K562 (cell line): Measurements from ENCODE around the gene KIFC3. TPM values are rescaled to one million over a fixed set of nuclear protein-coding genes. Genes with fewer than 3 reads are reported as not detected.

Experiments used
- ATAC-seq: fragments of 200-7000 bp; cut with Tn5 transposase; 3 replicates; pipeline ENCODE4 v1.9.1; 2020; ENCODE audit warnings: moderate library complexity
- BruUV-seq: library from RNA; stranded (reverse); fragments of 400-500 nt; replicated peaks from 2 replicates; lab custom pipeline; 2021; lab: Mats Ljungman, UMichigan
- CTCF ChIA-PET: fragments of 300-600 bp; formaldehyde crosslinking; extraction: SDS; loops from one replicate; lab custom pipeline; 2021; ENCODE audit warnings: low intra/inter-chr PET ratio; lab: Yijun Ruan, JAX
- POLR2A ChIA-PET: fragments of 300-600, 350-650 bp; sonication (Branson Sonifier 250); formaldehyde crosslinking; extraction: SDS; loops from one replicate; lab custom pipeline; 2021; ENCODE audit warnings: antibody characterized with exemption, inconsistent platforms; lab: Yijun Ruan, JAX
- DNase-seq, 4 experiments: peaks; one replicate each; pipeline versions ENCODE4 v3.0.0 to v3.0.0-alpha.2; 2011 to 2018; ENCODE audit warnings: low spot score in 3 of 4, mixed read lengths in 3 of 4; ENCODE audit errors: extremely low read depth in 1 of 4
- FAIRE-seq: peaks from 2 replicates; lab custom pipeline; 2011; peaks lifted over from hg19 to GRCh38; lab: Jason Lieb, UNC
- H2AFZ ChIP-seq: 2 replicates; pipeline ENCODE4 v1.6.0; 2011; ENCODE audit warnings: low read depth, low read length, control low read depth, inconsistent platforms
- H3K27ac ChIP-seq: fragments of 200-600 bp; 3 replicates; pipeline ENCODE4 v1.8.0; 2011; ENCODE audit warnings: low read depth, mild to moderate bottlenecking, control low read depth, inconsistent platforms, low read length, moderate library complexity, mixed read lengths; ENCODE audit errors: extremely low read depth
- H3K27me3 ChIP-seq, 2 experiments: fragments of 300-600 bp in 1 of 2; 2 replicates in 1 of 2; 3 replicates in 1 of 2; pipeline versions ENCODE4 v1.6.0 to v1.8.0; 2011; ENCODE audit warnings: inconsistent platforms in 2 of 2, low read length in 2 of 2, mild to moderate bottlenecking in 1 of 2, mixed read lengths in 1 of 2, moderate library complexity in 1 of 2; ENCODE audit not compliant: control insufficient read depth in 2 of 2, insufficient read depth in 2 of 2
- H3K36me3 ChIP-seq: fragments of 300-600 bp; 3 replicates; pipeline ENCODE4 v1.8.0; 2011; ENCODE audit warnings: mild to moderate bottlenecking, low read length, inconsistent platforms; ENCODE audit not compliant: control insufficient read depth, insufficient read depth
- H3K4me1 ChIP-seq, 2 experiments: fragments of 200-600 bp in 1 of 2; replicated peaks in 1 of 2; 2 replicates in 1 of 2; 3 replicates in 1 of 2; pipeline versions ENCODE4 v1.5.1 to v1.8.0; 2011; ENCODE audit warnings: inconsistent platforms in 2 of 2, low read length in 2 of 2, mild to moderate bottlenecking in 1 of 2, mixed read lengths in 1 of 2, moderate library complexity in 1 of 2; ENCODE audit not compliant: control insufficient read depth in 2 of 2, insufficient read depth in 2 of 2
- H3K4me2 ChIP-seq: 2 replicates; pipeline ENCODE4 v1.6.1; 2011; ENCODE audit warnings: low read length, control low read depth, inconsistent platforms, mixed read lengths; ENCODE audit not compliant: insufficient read depth
- H3K4me3 ChIP-seq: fragments of 200-600 bp; sonication (generic), shearing (Covaris generic); 2 replicates; pipeline ENCODE4 v1.5.1; 2016; ENCODE audit warnings: control low read depth, inconsistent platforms
- H3K79me2 ChIP-seq: fragments of 200-600 bp; 3 replicates; pipeline ENCODE4 v1.8.0; 2011; ENCODE audit warnings: low read length, inconsistent platforms; ENCODE audit not compliant: control insufficient read depth, insufficient read depth
- H3K9ac ChIP-seq, 2 experiments: 2 replicates each; pipeline versions ENCODE4 v1.6.0 to v1.6.1; 2011; ENCODE audit warnings: low read depth in 2 of 2, low read length in 2 of 2, control low read depth in 1 of 2, inconsistent platforms in 1 of 2, mild to moderate bottlenecking in 1 of 2, mixed read lengths in 1 of 2; ENCODE audit not compliant: insufficient read depth in 1 of 2
- H3K9me1 ChIP-seq: one replicate; pipeline ENCODE4 v1.6.0; 2011; ENCODE audit warnings: inconsistent platforms, mild to moderate bottlenecking, low read length, moderate library complexity; ENCODE audit not compliant: control insufficient read depth, insufficient read depth
- H3K9me3 ChIP-seq: replicated peaks from 2 replicates; pipeline ENCODE4 v1.5.1; 2011; ENCODE audit warnings: low read depth, low read length, inconsistent platforms; ENCODE audit not compliant: control insufficient read depth, insufficient read depth
- H4K20me1 ChIP-seq: replicated peaks from 2 replicates; pipeline ENCODE4 v1.6.1; 2011; ENCODE audit warnings: low read length, inconsistent platforms, mixed read lengths; ENCODE audit not compliant: control insufficient read depth, insufficient read depth
- CBFB ChIP-seq: sonication (generic); formaldehyde crosslinking; IDR thresholded peaks from 2 replicates; pipeline ENCODE4 v1.4.0; 2020; ENCODE audit warnings: mild to moderate bottlenecking, missing genetic modification reagents
- LARP7 ChIP-seq: fragments of 450-650 bp; IDR thresholded peaks from 2 replicates; pipeline ENCODE4 v1.6.1; 2016
- POLR2A ChIP-seq: fragments of 450-650 bp; conservative IDR thresholded peaks from 2 replicates; pipeline ENCODE4 v1.6.1; 2016
- POLR2G ChIP-seq: fragments of 200-400 bp; formaldehyde crosslinking; IDR thresholded peaks from 2 replicates; pipeline ENCODE4 v1.6.1; 2017; ENCODE audit warnings: low read depth, mild to moderate bottlenecking, antibody characterized with exemption, low read length, moderate library complexity
- RBFOX2 ChIP-seq: fragments of 200-400 bp; formaldehyde crosslinking; IDR thresholded peaks from 2 replicates; pipeline ENCODE4 v1.6.1; 2017; ENCODE audit warnings: low read depth, mild to moderate bottlenecking, low read length, moderate library complexity
- RCOR1 ChIP-seq, 2 experiments: IDR thresholded peaks; 2 replicates each; pipeline ENCODE4 v1.6.1; 2012; ENCODE audit warnings: low read depth in 2 of 2, low read length in 2 of 2, borderline replicate concordance in 1 of 2, improper control_type of control experiment in 1 of 2
- ZFP36 ChIP-seq: fragments of 150-350 bp; IDR thresholded peaks from 2 replicates; pipeline ENCODE4 v1.6.1; 2018; ENCODE audit warnings: low read length, low read depth; ENCODE audit not compliant: partially characterized antibody
- ZNF133 ChIP-seq: fragments of 250-450 bp; sonication (Bioruptor Pico); IDR thresholded peaks from 2 replicates; pipeline ENCODE4 v1.4.0; 2020; ENCODE audit warnings: mild to moderate bottlenecking
- ZNF165 ChIP-seq: fragments of 250-450 bp; sonication (Bioruptor Pico); IDR thresholded peaks from 2 replicates; pipeline ENCODE4 v1.4.0; 2020; ENCODE audit warnings: borderline replicate concordance
- WGBS: fragments of 100-300 bp; shearing (Covaris generic); methylation state at CpG from one replicate; pipeline ENCODE4 v1.1.6; 2016; ENCODE audit warnings: low coverage, mixed read lengths; ENCODE audit not compliant: insufficient coverage; ENCODE audit errors: missing lambda C conversion rate; 5-methylcytosine and 5-hydroxymethylcytosine counted together
- in situ Hi-C: fragments of 300-500 bp; cut with MboI; formaldehyde crosslinking; loops from 4 replicates; pipeline ENCODE4 v1.15.0; 2018; ENCODE audit warnings: inconsistent platforms, mixed read lengths
- intact Hi-C: fragments of 100-400 bp; cut with micrococcal nuclease; formaldehyde crosslinking; loops from 2 replicates; pipeline ENCODE4 v1.14.2; 2022
- polyA plus RNA-seq, 8 experiments: library from polyadenylated mRNA; depleted of rRNA in 4 of 8; stranded (reverse) in 5 of 8; unstranded in 3 of 8; fragments of >200 nt; fragmentation: Nextera tagmentation in 2 of 8; fragmentation: Illumina TruSeq in 1 of 8; extraction: Ambion mirVana in 2 of 8; extraction: Trizol in 1 of 8; gene quantifications; 2 replicates each; pipeline versions ENCODE4 v1.2.1 to v1.2.3, GENCODE V29; 2011 to 2014; ENCODE audit warnings: inconsistent platforms in 1 of 8, missing spikeins in 1 of 8
- total RNA-seq, 7 experiments: library from RNA; depleted of rRNA in 6 of 7; stranded (reverse); fragments of >200 nt in 6 of 7; fragmentation: Illumina TruSeq in 2 of 7; extraction: Trizol in 2 of 7; gene quantifications; 2 replicates each; pipeline versions ENCODE4 v1.2.1 to v1.2.3, GENCODE V29; 2011 to 2021; ENCODE audit warnings: low replicate concordance in 1 of 7
- TF ChIP-seq, protein P1 (sequence below): fragments of 250-450 bp; sonication (Bioruptor Pico); IDR thresholded peaks from 2 replicates; pipeline ENCODE4 v1.4.0; 2020; ENCODE audit warnings: mild to moderate bottlenecking, moderate library complexity

Gene KIFC3
- total and polyA plus RNA-seq, 9 of the 15 experiments (the other 6 are each of a cell fraction or from before 2014, with no cell fraction given), result 0.23 to 105 (median 26.2) TPM

DNA sequence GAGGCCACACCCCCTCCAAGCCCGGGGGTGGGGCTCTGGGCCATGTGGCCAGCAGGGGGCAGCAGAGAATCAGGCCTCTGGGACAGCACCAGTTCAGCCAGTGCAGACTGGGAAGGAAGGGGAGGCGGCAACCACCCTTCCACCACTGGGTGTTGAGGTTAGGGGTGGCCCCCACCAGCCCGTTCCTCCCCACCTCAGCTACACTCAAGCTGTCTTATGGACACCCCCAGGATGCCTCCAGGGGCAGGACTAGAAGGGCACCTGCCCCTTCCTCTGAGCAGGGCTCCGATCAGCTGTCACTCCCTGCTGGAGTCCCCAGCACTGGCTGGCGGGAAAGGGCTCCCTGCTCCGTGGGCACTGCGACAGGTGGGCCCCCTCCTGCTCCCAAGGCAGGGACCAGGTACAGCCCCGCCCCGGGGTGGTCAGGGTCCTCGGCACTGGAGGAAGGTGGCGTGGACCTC is 44.9 kb downstream of the KIFC3 start (continued):
- TF ChIP-seq, protein P1, sequence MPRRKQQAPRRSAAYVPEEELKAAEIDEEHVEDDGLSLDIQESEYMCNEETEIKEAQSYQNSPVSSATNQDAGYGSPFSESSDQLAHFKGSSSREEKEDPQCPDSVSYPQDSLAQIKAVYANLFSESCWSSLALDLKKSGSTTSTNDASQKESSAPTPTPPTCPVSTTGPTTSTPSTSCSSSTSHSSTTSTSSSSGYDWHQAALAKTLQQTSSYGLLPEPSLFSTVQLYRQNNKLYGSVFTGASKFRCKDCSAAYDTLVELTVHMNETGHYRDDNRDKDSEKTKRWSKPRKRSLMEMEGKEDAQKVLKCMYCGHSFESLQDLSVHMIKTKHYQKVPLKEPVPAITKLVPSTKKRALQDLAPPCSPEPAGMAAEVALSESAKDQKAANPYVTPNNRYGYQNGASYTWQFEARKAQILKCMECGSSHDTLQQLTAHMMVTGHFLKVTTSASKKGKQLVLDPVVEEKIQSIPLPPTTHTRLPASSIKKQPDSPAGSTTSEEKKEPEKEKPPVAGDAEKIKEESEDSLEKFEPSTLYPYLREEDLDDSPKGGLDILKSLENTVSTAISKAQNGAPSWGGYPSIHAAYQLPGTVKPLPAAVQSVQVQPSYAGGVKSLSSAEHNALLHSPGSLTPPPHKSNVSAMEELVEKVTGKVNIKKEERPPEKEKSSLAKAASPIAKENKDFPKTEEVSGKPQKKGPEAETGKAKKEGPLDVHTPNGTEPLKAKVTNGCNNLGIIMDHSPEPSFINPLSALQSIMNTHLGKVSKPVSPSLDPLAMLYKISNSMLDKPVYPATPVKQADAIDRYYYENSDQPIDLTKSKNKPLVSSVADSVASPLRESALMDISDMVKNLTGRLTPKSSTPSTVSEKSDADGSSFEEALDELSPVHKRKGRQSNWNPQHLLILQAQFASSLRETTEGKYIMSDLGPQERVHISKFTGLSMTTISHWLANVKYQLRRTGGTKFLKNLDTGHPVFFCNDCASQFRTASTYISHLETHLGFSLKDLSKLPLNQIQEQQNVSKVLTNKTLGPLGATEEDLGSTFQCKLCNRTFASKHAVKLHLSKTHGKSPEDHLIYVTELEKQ (CRISPR knock-in tag), result no peak
- TF ChIP-seq POLR2A (no peak; the same call in 1 of the 2 replicates), RCOR1 (IDR thresholded peaks at IDR 0.05; ENCODE audit: borderline replicate concordance in 1 of 2, low read depth in 2 of 2, low read length in 2 of 2) (peak in 1 of 2 experiments; percentile 40; a peak in 1 of 4 replicates)

DNA sequence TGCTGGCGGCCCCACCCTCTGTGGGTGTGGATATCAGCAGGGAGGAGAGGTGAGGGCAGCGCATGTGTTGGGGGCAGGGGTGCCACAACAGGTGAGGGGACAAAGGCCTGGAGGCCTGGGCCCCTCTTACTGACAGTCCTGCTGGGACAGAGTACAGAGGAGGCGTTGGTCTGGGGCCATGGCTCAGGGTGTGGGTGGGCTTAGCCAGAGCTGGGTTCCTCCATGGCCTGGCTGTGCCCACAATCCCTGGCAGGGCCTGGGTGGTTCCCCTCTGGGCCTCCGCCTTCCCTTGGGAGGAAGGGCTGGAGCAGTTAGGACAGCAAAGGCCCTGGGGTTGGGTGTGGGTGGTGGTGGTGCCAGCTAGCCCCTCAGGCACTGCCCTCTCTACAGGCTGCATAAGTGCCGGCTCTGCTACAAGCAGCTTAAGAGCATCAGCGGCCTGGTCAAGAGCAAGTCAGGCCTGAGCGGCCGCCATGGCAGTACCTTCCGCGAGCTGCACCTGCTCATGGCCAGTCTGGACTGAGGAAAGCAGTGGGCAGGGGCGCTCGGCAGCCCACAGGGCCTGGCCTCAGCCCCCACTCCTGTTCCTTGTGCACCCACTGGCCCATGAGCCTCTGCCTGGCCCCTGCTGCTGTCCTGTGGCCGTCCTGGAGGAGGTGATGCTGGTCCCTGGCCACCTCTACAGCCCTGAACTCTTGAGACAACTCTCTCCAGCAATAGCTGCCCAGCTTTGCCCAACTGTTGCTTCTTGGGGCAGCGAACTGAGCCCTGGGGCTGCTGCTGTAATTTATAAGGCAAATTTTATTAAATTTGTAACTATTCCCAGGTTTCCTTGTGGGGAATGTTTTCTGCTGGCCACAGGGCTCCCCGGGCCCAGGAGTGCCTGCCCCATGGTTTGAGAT is 45.6 kb downstream of the KIFC3 start:
- intact Hi-C loops (loop anchor here (1.0 to 2.0 kb wide), 2 partner anchors 107 to 244 kb away; partner anchors contain the start of genes USB1 and ZNF319), in situ Hi-C loops (loop anchor here (10.0 kb wide), 1 partner anchor 248 kb away; the partner anchor contains the start of genes USB1 and ZNF319)
- ATAC-seq (peak; percentile 9), FAIRE-seq (no peak), DNase-seq (no peak)
- Histone ChIP-seq H3K4me2 (no peak overlapping the region), H3K9me3 (no peaks in the 10 kb centered on the region), H3K27ac (no peak overlapping the region), H3K9ac (0 out of 4 replicates have a peak overlapping the region, but pooled peaks of 1 of the 2 experiments have one; percentile 28), H4K20me1 (peaks cover 4% of the 10 kb centered on the region), H3K36me3 (peaks cover 83% of the 10 kb centered on the region; the same call in 2 of the 3 replicates), H3K27me3 (no peaks in the 10 kb centered on the region), H2AFZ (no peak overlapping the region), H3K79me2 (no peaks in the 10 kb centered on the region), H3K9me1 (no peaks in the 10 kb centered on the region), H3K4me3 (no peak overlapping the region), H3K4me1 (peaks cover 0 to 64% of the 10 kb centered on the region in 2 experiments; a peak in 3 of 5 replicates)
- BruUV-seq, result no TSS peak
- peak; percentile 41 for TF ChIP-seq ZFP36
- TF ChIP-seq CBFB, result 0 out of 2 replicates have a peak, but pooled peaks have one; percentile 41
- no peak for TF ChIP-seq ZNF165
- TF ChIP-seq ZNF133 (CRISPR knock-in tag), result no peak
- TF ChIP-seq POLR2G, result peak; percentile 63
- TF ChIP-seq LARP7, result no peak
- peak; percentile 10; the same call in 1 of the 2 replicates for TF ChIP-seq RBFOX2
- WGBS, result 70% methylated on average over 14 of the region's 15 CpGs
- ChIA-PET CTCF (interaction anchor here (0.7 to 1.7 kb wide), 5 partner anchors 106 to 244 kb away, joined by 4 to 7 read pairs (median 5); partner anchors contain the start of genes USB1 and ZNF319), POLR2A (interaction anchor here (0.6 to 1.4 kb wide), 4 partner anchors 11 to 82 kb away, joined by 3 to 5 read pairs (median 4); partner anchors contain the start of gene KATNB1)
